NCI-H2029 treated with DMSO at 0.1 percent for 48 hours (cell line): ENCODE results near the gene TESMIN.

Source experiments
- DNase-seq: peaks from one replicate; lab custom pipeline; 2025; lab: John Stamatoyannopoulos, UW

TESMIN gene

DNA sequence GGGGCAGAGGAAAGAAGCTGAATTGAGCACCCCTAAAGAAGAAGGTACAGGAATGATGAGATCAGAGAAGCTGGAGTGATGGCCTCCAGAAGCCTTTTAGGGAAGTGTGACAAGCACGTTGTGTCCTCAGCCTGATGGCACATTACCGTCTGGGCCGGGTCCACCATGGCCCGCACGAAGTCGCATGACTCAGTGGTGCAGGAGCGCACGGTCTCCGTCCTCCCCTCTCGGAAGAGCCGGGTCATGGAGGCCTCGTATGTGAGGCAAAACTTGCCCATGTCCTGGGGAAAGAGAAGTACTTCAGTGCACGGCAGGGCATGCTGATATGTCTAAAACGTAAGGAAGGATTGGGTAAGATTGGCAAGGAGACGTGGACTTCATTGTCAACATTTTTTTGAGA, 11.2 kb upstream of the TESMIN start:
- no peak for DNase-seq

DNA sequence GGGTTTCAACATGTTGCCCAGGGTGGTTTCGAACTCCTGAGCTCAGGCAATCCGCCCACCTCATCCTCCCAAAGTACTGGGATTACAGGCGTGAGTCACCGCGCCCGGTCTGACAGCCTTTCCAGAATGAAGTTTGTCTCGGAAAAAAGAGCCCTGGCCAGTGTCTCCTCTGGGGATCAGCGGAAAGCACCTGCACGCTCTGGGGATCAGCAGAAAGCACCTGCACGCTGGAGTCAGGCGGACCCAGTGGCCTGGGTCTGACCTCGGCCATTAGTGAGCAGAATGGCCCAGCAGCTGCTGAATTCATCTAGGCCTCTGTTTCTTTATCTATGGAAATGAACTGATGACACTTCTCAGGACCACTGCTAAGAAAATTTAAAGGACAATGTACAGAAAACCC, 10.5 kb upstream of the TESMIN start:
- DNase-seq = no peak

- no peak for DNase-seq
These were observed 8.7 kb upstream of the TESMIN start for GRCh38 chr11:68759991-68760390.

GRCh38 chr11:68757711-68758110, 6.4 kb upstream of the TESMIN start:
- DNase-seq = no peak

GRCh38 chr11:68756171-68756766, 4.9 kb upstream of the TESMIN start:
- DNase-seq = no peak

DNA sequence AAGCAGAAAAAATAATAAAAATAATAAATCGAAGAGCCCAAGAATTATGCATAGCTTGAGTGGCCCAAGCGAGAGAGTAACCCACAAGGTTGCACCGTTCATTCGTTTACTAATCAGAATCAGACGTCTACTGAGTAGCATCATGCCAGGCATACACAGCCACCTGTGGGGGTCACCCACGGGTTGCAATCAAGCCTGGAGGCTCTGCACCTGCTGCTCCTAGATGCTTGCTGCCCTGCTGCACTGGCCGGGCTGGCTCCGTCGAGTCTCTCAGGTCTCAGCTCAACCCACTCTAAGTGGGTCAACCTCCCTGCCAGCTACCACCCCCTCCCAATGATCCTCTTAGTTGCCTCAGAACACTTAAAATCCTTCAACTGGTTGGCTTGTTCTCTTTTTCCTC, 2.0 kb upstream of the TESMIN start:
- no peak for DNase-seq

- DNase-seq = no peak
These were observed 355 bp downstream of the TESMIN start for GRCh38 chr11:68751004-68751325.

DNA sequence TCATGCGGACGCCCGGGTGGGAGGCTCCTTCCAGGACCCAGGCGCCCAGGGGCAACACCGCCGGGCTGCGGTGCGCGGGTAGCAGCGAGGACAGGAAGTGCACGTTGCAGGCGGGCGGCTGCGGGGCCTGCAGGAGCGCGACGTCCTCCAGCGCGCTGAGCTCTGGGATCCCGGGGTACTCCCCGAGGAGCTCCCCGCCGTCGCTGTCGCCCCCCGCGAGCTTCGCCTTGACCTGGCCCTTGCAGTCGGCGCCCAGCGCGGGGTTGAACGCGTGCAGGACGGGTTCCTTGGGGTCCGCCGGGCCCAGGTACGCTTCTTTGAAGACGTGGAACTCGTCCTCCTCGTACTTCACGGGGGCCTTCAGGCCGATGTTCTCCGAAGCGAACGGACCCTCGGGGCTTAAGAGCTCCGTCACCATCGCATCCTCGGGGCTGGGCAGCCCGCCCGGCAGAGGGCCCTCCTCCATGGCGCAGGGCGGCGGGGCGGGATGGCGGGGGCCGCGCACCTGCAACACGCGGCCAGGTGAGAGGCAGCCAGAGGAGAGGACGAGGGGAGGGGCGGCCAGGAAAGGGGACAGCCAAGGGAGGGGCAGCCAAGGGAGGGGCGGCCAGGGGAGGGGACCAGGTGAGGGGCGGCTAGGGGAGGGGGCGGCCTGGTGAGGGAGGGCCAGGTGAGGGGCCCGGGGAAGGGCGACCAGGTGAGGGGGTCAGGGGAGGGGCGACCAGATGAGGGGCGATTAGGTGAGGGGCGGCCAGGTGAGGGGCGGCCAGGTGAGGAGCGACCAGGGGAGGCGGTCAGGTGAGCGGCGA, 921 bp downstream of the TESMIN start:
- DNase-seq = no peak

DNA sequence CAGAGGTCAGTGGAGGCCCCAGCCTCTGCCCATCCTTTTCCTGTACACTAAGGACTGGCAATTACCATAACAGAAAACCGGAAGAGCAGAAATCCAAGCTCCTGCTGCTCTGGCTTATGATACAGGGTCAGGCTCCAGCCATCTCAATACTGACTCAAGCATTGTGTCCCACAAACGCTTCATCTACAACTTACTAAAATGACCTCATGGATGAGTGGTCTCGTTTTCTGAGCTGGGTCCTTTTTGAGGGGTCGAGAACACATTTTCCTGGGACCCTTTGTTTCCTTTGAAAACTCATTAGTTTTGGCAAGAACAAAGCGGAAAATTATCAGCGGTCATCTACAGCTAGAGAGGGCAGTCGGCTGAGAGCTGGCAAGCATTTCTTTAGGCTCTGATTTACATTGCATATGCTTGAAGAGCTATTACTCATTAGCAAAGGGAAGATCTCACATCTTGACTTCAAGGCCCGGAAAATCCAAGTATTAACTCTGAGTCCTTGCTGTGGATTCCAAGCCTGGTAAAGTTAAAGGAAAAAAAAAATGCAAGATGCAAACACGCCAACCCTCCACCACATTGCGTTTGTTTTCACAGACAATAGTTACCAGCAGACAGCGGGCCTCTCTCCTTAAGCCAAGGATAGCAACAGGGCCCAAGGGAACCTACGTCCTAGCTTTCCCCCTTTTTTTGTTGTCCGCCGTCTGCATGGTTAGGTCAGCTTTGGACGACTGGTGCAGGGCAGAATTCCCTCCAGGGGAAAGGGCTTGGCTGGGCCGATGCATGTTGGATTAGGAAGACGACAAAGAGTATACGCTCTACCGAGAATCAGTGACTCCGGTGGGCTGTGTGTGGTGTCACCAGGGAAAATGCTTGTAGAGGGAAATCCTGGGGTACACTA, 1.8 kb downstream of the TESMIN start:
- no peak for DNase-seq

DNA sequence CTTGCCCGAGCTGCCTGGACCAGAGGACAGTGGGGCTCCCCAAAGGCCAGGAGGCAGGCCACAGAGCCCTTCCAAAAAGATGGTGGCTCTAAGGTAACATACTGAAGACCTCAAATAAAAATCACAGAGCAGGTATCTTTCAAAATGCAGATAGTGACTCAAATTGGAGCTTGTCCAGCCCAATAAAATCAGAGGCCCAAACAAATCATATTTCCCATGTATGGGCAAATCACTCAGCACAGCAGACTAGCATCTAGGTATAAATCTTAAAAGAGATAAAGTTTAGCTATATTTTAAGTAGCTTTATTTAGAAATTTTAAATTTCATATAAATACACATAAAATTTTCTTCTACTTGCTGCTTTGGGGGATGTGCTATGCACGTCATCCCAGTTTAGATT, 3.3 kb downstream of the TESMIN start:
- no peak for DNase-seq

GRCh38 chr11:68743539-68743938, 7.8 kb downstream of the TESMIN start:
- no peak for DNase-seq

DNA sequence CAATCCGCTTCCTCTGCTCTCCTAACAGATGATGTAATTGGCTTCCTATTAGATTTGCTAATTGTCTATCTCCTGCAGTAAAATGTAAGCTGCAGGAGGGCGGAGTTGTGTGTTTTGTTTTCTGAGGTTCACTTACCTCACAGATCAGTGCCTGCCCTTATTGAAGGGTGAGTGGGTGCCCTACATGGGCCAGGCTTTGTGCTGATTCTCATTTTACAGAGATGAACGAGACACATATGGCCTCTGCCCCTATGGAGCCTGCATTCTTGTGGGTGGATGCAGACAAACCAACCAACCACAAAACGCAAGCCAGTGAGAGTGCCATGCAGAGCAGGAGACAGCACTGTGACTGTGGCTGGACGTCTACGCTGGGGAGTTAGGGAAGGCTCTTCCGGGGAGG, 9.9 kb downstream of the TESMIN start:
- no peak for DNase-seq

- no peak for DNase-seq
These were observed 15.7 kb downstream of the TESMIN start for GRCh38 chr11:68735646-68736045.

- no peak for DNase-seq
These were observed 16.2 kb downstream of the TESMIN start for GRCh38 chr11:68735125-68735524.

- no peak for DNase-seq
These were observed 17.2 kb downstream of the TESMIN start for GRCh38 chr11:68734111-68734510.

- no peak for DNase-seq
These were observed 23.5 kb downstream of the TESMIN start for GRCh38 chr11:68727783-68728182.

DNA sequence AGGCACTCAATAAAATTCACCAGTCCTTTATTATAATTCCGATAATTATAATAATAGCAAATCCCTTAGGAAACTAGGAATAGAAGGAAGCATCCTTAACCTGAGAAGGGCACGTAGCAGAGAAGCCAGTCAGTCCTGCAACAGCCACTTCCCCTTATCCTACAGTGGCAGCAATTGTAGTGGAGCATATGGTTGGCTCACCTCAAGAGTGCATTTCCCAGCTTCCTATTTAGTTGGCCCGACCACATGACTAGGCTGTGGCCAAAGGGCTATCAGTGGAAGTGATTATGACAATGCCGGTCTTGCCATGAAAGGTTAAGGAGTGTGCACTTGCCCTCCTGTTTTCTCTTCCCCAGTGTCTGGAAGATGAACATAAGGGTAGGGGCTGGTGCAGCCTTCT, 27.0 kb downstream of the TESMIN start:
- no peak for DNase-seq

- DNase-seq = no peak
These were observed 29.2 kb downstream of the TESMIN start for GRCh38 chr11:68722143-68722542.

GRCh38 chr11:68721075-68721474, 30.2 kb downstream of the TESMIN start:
- no peak for DNase-seq

- no peak for DNase-seq
These were observed 35.7 kb downstream of the TESMIN start for GRCh38 chr11:68715456-68716122.

GRCh38 chr11:68714060-68714856, 37.1 kb downstream of the TESMIN start:
- no peak for DNase-seq

- DNase-seq = no peak
These were observed 40.2 kb downstream of the TESMIN start for GRCh38 chr11:68711114-68711513.
